Measurements from ENCODE around the gene DDX54.
"Not testable (repeated sequence)": the region's sequence is repeated elsewhere in the genome, so short reads cannot be mapped to it uniquely, and the experiment has no call there.

The DDX54 gene

DNA sequence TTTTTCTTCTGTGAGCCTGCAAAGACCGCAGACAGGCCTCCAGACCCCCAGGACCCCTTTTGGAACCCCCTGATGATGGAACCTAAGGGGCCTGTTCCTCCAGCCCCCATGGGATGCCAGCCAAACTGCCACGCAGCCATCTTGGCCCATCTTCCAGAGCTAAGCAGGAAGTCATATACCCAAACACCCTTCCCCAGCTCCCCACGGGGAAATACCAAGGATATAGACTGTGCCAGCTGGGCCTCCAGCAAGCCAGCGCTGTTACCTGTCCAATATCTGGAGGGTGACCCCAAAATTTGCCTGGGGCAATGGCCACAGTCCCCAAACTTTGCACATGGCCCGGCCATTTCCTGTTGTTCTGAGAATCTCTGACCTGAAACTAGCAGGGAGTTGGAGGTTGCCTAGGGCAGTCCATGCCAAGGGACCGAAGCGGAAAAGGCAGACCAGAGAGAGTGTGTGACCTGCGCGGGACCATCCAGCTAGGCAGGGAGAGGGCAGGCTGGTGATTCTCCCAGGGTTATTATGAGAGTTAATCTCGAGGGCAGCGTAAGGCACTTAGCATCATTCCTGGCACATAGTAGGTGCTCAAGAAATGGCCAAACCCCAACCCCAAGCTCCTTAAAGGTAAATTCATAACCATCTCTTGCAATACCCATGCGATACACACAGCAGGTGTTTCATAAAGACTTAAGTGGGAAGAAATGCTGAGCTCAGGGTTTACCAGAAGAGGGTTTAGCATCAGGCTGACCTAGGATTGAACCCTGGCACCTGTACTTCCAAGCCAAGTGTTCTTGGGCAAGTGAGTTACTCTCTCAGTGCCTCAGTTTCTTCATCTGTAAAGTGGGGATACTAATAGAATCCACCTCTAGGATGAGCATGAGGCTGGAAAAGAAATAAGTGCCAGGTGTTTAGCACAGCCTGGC lies 47.2 kb downstream of the DDX54 start:
- no peak for DNase-seq

DNA sequence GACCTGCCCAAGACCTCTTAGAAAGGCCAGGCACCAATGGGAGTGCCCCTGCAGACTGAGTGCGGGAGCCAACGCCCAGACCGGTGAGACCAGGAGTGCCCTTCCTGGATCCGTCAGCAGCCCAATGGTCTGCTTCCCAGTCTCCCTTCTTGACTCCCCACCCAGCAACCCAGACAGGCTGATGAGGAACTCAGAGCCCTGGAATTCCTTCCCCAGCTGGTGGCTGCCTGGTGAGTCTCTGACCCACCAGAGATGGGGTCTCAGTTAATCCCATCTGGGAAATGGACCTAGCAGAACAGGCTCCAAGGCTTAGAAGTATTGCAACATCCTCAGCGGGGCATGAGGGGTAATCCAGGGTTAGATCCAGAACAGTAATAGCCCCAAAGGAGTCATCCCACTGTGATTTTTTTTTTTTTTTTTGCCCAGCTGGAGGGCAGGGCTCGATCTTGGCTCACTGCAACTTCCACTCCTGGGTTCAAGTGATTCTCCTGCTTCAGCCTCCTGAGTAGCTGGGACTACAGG lies 48.2 kb downstream of the DDX54 start:
- no peak for DNase-seq

DNA sequence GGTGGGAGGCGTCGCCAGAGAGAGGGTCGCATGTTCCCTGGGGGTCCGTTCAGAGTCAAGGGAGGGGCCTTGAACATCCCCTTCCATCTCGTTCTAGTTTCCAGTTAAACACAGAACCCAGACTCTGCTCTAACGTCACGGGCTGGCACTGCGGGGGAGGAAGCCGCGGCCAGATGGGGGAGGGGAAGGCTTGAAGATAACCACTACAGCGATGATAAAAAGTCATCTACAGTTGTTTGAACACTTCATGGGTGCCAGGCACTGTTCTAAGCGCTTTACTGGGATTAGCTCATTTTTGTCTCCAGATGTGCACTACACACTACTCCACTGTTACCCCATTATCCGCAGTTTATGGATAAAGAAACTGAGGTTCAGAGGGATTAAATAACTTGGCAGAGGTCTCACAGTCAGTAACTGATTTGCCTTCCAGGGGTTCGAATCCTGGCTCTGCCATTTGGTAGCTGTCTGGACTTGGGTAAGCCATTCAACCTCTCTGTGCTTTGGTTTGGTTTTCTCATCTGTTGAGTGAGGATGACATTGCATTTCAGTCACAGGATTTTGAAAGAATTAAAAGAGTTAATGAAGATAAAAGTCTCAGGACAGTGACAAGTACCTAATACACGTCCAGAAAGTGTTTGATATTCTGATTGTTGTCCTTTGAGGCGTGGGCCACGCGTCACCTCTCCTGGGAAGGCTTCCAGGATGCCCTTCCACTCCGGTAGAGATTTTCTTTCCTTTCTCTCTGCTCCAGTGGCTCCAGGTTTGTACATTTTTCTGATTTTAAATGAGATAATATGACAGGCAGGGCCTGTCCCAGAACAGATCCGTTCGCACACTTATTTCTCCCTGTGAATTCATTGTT lies 48.9 kb downstream of the DDX54 start:
- DNase-seq: no peak

DNA sequence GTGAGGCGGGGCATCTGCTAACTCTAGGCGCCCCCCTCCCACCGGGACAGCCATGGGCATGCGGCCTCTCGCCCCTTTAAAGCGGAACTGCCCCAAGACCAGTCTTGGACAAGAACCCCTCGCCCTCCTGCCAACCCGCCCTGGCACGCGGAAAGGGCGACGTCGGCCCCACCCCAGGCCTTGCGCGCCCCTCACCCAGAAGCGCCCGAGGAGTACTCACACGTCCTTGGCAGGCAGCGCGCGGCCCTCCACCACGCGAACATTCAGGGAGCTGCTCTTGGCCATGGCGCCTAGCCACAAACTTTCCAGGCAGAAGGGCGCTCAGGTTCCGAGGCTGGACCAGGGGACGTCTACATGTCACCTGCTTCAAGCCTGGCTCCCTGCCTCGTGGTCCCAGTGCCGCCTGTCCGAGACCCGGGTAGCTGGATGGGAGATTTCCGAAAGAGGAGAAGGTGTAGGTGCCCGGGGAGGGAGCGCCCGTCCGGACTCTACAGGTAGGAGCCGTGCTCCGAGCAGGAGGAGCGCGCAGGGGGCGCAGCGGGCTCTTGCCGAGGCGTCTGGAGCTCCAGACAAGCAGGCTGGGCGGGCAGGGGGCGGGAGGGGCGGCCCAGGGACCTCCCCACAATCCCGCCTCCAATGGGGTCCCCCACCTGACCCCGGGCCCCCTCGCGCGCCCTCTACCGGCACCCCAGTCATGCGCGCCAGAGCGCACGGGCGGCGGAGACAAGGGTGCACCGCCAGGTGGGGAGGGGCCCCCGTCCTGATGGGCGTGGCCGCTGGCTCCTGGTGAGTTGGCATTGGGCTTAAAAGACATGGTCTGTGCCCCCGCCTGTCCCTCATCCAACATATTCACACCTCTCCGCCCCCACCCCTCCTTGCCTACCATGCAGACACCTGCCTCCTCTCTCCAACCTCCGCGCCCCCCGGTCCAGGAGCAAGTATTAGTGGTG lies 49.8 kb downstream of the DDX54 start, which contains the start of gene RASAL1:
RASAL1 (minus strand) TSS at position 584 of the 950 bp plus-strand sequence; CDS start at position 285, 299 bp downstream.
- DNase-seq: no peak

DNA sequence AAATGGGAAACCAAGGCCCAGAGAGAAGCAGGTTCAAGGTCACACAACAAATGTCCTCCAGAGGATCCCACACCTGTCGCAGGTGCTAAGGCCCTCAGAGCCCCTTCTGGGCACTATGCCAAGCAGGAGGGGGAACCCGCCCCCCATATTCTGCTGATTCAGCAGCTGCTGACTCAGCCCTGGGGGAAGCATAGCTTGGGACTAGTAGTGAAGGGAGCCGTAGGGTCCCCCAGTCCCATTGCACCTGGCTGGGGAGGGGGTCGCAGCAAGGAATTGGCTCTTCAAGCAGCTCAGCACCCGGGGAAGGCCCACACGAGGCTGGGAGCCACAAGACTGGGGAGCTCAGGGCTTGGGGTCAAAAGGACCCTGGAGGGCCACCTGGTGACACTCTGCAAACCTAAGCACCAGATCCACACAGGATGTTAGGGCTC lies 50.7 kb downstream of the DDX54 start:
- no peak for DNase-seq

DNA sequence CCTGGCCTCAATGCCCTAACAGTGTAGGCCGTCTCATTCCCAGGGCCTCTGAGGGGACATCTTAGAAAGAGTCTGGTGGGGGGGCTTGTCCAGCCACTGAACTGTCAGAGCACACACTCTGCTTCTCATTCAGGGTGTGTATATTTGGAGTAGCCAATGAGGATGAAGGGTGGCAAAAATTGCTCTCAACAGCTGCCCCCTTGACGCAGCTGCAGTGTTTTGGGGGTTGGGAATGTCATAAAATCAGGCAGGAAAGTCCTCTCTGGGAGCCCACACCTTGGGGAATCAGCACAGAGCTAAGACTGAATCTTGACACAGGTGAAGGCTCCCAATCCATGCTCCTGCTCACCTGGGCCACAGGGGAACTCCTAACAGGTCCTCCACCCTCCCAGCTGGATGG lies 51.2 kb downstream of the DDX54 start:
- no peak for DNase-seq

DNA sequence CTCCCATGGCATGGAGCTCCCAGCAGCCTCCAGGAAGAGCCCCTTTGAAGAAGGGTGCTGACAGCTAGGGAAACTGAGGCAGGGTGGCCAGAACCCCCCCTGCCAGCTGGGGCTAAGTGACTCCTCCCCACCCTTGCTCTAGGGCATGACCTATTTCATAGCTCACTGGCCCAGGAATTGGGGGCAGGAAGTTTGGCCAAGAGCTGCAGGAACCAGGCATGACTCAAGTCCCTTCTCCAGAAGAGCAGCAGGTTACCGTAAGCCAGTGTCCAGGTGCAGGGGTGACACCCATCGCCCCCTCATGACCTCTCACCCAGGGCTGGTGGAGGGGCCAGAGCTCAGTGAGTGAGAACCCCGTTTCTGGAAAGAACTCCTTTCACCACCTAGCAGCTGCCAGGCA lies 51.6 kb downstream of the DDX54 start:
- DNase-seq: no peak

DNA sequence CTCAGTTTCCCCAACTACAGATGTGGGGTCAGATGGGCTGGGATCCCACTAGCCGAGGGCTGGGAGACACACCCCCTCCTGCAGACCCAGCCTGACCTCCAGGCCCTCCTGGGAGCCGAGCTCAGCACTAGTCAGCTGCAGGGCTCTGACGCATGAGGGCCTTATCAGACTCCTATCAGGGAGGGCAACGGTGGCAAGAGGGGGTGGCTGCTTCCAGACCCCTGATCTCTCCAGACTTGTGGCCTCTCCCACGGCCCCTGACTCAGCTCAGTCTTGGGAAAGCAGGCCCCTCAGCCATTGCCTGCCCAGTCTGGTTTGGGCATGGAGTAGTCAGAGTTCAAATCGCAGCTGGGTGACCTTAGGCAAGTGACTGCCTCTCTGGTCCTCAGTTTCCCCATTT lies 52.2 kb downstream of the DDX54 start:
- no peak for DNase-seq

DNA sequence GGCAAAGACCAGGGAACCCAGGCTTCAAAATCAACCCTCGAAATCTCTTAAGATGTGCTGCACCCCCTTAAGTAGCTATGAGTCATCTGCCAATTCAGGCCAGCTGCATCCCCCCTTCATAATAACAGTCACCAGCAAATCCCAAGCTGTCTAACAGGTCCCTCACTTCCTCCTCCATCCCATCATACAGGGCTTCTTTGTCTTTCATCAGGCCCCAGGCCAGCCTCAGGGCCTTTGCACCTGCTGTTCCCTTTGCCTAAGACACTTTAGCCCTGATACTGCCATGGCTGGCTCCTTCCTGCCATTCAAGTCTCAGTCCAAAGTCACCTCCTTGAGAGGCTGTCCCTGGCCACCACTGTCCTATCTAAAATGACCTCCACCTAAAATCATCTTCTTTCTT lies 53.7 kb downstream of the DDX54 start:
- no peak for DNase-seq

DNA sequence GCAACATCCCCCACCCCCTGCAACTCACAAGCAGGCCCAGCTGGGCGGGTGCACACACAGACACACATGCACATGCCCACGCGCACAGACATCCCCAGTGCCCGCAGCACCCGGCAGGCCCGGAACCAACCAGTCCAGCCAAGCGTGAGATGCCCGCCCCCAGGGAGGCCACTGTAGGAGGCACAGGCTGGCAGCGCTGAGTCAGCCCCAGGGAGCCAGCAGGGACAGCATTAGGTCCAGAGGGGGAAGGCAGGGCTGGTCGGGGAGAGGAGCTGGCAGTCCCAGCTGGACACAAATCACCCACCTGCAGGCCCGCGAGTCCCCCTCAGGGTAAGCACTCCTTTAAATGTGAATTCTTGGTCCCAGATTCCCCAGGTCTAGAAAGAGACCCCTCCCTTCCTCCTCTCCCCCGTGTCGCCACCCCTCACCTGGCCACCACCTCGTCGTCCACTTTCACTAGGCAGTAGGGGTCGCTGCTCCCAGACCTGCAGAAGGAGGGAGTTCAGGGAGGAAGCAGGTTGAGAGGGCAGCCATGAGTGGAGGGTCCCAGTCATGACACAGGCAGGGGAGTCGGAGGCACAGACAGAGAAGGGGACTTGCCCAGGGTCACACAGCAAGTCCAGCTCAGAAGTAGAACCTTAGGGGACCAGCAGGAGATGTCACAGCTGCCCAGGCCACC lies 54.7 kb downstream of the DDX54 start:
- DNase-seq: no peak

DNA sequence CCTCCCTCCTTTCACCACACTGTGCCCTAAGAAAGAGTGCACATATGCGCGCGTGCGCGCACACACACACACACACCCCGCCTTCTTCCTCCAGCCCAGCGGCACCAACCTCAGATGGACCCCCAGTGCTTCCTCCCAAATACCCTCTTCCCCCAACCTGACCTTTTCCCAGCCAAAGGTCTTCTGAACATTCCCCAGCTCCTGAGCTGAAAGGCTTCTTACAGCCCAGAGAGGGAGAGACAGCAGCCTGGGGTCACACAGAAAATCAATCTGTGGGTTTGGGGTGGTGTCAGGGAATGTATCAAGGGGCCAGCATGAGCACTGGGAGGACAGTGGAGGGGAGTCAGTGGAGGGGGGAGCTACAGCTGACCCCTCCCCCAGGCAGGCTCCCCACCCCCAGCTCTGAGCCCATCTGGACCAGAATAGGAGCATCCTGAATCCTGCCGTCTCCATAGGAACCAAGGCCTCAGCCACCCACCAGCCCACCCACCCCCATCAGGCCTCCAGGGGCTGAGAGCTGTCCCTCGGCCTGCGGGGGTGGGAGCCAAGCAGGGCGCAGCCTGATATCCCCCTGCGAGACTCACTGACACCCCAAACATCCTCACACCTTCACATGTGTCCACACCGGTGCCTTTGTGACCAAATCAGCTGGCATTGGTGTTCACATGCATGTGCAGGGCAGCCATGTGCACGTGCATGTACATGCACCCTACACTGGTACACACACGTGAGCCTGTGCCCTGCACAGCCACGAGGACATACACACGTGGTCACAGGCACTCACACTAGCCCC lies 55.4 kb downstream of the DDX54 start:
- no peak for DNase-seq

DNA sequence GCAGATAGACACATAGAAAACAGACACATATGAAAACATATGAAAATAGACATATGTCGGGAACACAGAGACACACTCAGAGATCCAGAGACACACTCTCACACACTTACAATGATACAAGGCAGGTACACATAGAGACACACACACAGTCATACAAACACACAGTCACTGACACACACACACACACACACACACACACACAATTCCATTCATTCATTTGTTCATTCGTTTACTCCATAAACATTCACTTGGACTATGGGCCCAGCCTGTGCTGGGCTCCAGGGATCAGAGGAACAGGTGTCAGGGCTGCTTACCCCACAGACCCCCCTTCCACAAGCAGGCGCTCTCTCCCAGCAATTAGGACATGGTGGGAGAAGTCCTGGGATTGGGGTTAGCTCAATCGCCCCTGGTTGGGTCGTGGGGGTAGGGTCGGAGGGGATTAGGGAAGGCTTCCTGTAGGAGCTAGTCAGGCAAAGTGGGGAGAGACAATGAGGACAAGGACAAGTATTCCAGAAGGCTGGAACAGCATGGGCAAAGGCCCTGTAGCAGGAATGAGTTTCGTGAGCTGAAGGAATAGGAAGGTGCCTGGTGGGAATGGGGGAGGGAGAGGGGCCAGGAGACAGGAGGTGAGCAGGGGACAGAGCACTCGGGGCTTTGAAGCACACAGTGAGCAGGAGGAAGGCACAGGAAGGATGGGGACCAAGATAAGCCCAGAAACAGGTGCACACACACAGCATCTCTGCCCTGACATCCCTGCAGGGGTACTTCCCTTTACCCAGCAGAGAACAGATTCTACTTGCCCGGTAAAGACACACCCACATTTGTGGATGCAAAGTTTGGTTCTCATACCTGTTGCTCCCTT lies 56.2 kb downstream of the DDX54 start:
- DNase-seq: no peak

DNA sequence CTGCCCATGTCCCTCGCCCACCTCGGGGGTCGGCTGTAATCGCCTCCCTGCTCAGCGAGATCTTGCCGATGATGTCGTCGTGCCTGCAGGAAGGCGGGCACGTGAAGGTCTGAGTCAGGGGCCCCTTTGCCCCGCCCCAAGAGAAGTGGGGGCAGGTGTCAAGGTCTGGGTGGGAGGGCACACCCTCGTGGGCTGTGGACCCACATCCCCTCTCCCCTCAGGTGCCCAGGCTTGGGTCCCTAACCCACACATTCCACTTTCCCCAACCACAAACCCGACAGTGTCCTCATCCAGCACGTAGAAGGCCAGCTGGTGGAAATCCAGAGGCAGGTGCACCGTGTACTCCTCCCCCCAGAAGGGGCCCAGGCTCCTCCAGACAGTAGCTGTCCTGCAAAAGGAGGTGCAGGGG lies 57.5 kb downstream of the DDX54 start:
- no peak for DNase-seq

DNA sequence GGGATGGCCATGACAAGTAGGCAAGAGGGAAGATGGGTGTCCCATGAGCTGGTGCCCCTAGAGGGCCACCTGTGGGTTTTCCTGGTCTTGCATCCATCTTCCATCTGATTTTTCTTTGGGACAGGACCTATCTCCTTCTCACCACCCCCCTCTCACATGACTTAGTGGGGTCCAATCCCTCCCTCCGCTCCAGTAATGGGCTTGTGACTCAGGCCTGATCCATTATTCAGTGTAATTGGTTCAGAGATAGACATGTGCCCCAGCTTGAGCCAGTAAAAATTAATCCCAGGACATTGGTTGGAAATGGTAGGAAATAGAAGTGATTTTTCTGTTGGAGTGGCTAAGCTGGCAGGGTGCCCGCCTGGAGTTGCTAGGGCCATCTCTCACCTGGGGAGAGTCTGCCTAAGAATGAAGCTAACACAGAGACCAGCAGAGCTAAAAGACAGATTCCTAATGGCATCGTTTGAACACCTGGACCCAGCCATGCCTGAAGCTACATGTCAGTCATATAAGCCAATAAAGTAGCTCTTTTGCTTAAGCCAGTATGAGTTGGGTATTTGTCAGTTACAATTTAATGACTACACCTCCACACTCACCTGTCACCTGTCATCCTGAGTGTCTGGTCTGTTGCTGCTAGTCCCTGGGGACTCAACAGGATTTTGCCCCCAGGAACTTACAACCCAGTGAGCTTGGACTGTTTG lies 64.5 kb downstream of the DDX54 start:
- DNase-seq: no peak

DNA sequence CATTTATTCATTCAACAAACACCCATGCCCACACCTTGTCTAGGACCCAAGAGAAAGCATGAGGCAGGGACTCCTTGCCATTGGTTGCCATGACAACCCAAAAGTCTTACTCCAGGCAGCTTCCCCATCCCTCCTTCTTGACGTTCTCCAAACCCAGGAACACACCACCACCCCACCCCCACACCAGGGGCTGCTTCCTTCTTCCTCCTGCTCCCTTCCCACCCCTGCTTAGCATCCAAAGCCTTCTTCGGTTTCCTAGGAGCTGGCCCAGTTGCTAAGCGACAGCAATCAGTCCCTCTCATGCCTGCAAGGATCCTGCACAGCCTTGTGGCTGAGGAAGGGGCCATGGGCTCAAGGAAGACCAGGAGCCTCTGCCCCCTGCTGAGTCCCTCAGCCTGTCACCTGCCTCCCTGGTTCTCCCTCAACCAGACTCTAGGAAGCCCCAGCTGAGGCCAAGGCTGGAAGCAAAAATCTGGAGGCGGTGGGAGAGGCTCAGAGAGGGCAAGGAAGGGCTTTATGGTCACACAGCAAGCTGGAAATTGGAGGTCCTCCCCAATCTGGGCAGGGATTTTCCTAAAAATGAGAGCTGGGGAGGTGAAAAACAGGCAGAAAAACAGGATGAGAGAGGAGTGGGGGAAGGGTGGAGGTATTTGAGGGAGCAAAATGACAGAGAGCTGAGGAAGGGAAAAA lies 65.2 kb downstream of the DDX54 start:
- no peak for DNase-seq

DNA sequence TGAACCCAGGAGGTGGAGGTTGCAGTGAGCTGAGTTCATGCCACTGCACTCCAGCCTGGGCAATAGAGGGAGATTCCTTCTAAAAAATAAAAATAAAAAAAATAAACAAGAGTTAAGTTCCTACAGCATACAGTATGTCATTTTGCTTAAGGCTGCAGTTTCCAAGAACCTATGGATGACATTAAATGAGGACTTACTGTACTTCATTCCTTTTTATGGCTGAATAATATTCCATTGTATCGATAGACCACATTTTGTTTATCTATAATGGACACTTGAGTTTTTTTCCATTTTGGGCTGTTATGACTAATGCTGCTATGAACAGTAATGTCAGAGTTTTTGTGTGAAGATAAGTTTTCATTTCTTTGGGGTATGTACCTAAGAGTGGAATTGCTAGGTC lies 67.1 kb downstream of the DDX54 start:
- DNase-seq: no peak

DNA sequence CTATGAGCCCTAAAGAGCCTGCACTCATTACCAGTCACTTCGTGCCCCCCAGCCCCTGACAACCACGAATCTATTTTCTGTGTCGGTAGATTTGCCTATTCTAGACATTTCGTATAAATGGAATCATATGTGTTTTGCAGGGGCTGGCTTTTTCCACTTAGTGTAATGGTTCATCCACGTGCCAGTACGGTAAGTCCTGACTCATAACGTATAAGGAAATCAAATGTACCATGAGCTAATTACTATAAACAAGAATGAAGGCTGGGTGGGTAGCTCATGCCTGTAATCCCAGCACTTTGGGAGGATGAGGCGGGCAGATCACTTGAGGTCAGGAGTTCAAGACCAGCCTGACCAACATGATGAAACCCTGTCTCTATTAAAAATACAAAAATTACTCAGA lies 67.6 kb downstream of the DDX54 start:
- DNase-seq: not testable (repeated sequence)

DNA sequence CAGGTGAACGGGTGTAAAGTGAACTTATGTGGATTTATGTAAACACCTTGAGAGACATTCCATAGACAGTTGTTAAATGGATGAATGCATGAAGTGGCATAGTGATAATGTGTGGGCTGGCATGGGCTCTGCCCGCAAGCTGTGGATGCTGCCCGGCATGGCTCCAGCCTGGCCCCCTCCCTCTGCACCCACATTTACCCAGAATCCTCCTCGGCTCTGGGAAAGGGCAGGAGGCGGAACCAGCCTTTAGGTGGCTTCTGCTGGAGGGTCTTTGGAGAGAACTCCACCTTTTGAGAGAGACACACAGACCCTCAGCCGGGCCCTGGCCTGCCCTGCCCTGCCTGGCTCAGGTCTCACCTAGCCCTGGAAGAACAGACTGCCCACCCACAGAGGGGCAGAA lies 68.4 kb downstream of the DDX54 start:
- no peak for DNase-seq
